IPS DF 6.9 (cell line): ENCODE results near the gene FLRT2.

Experiments
- DNase-seq: peaks from one replicate; pipeline ENCODE4 v3.0.0-alpha.2; 2013; ENCODE audit warnings: low read depth, low spot score
- H3K27ac ChIP-seq: one replicate; pipeline ENCODE4 v1.5.1; 2013; ENCODE audit warnings: low read length, control low read depth
- H3K27me3 ChIP-seq: 2 replicates; pipeline ENCODE4 v1.6.1; 2013; ENCODE audit warnings: mild to moderate bottlenecking, low read length; ENCODE audit not compliant: control insufficient read depth, insufficient read depth
- H3K36me3 ChIP-seq: 2 replicates; pipeline ENCODE4 v1.6.1; 2013; ENCODE audit warnings: low read length; ENCODE audit not compliant: control insufficient read depth, insufficient read depth
- H3K4me1 ChIP-seq: 2 replicates; pipeline ENCODE4 v1.6.1; 2013; ENCODE audit warnings: low read length; ENCODE audit not compliant: control insufficient read depth, insufficient read depth
- H3K4me3 ChIP-seq: 2 replicates; pipeline ENCODE4 v1.5.1; 2013; ENCODE audit warnings: mild to moderate bottlenecking, low read length
- H3K9me3 ChIP-seq: 2 replicates; pipeline ENCODE4 v1.6.1; 2013; ENCODE audit warnings: low read length, inconsistent platforms; ENCODE audit not compliant: control insufficient read depth, insufficient read depth
- WGBS: extraction: QIAGEN DNeasy Blood & Tissue Kit; methylation state at CpG from one replicate; pipeline ENCODE4 v1.1.7; 2013; ENCODE audit warnings: mixed read lengths, missing lambda C conversion rate; ENCODE audit not compliant: insufficient read length, insufficient coverage; 5-methylcytosine and 5-hydroxymethylcytosine counted together

FLRT2 gene

DNA sequence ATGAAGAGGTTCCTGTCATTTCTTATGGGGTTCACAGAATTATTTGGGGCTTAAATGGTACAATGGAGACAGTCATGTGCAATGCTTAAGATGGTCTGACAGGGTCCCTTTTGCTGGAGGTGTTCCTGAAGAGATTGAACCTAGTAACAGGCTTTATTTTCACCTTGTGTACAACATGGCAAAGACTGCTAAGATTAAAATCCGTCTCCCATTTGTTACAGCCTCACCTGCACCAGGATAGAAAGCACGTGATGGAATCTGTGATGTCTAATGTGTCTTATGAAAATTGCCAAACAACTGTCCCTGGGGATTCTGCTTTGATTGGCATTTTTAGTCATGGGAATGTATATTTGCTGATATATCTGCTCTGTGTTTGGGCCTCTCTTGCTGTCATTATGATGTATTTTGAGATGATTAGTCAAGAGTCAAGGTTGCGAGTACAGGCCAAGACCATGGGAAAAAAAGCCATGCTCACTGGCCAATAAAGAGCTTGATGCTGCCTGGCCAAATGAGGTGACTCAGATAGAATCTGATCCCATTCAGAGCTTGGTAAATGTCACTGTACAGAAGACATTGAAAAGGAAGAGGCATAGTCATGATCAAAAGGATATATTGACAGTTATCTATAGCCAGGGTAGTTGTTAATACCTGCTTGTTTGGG, 96.1 kb downstream of the FLRT2 start:
- Histone ChIP-seq H3K4me1 (no peaks in the 10 kb centered on the region), H3K27ac (no peak overlapping the region), H3K9me3 (no peaks in the 10 kb centered on the region), H3K27me3 (no peaks in the 10 kb centered on the region), H3K36me3 (no peaks in the 10 kb centered on the region), H3K4me3 (no peak overlapping the region)
- no peak for DNase-seq
- WGBS: no CpG with 5 or more reads among the region's 3 CpGs

GRCh38 chr14:85634205-85634604, 104.3 kb downstream of the FLRT2 start:
- H3K4me1 ChIP-seq: no peaks in the 10 kb centered on the region
- no peaks in the 10 kb centered on the region for H3K36me3 ChIP-seq
- no peak overlapping the region for H3K27ac ChIP-seq
- no peak overlapping the region for H3K4me3 ChIP-seq
- no peak for DNase-seq
- H3K9me3 ChIP-seq: no peaks in the 10 kb centered on the region
- H3K27me3 ChIP-seq: no peaks in the 10 kb centered on the region

GRCh38 chr14:85644211-85644610, 114.3 kb downstream of the FLRT2 start:
- no CpG with 5 or more reads among the region's 2 CpGs for WGBS
- Histone ChIP-seq H3K9me3 (no peaks in the 10 kb centered on the region), H3K36me3 (no peaks in the 10 kb centered on the region)

DNA sequence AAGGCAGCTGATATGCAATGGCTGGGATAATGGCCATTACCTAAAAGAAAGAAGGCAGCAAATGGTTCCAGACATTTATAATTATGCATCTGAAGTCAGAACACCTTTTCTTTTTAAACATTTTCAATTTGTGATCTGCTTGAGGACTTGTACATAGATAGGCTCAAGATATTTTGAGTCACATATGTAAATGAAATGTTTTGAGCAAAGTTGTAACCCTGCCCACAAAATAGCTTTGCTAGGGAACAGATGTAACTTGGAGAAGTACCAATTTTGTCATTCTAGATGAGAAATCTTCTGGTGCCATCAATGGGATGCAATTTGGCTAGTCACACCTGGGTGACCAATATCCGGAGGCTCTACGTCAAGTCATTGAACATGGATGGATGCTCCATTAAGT, 123.1 kb downstream of the FLRT2 start:
- Histone ChIP-seq H3K4me3 (no peak overlapping the region), H3K4me1 (no peaks in the 10 kb centered on the region), H3K9me3 (no peaks in the 10 kb centered on the region), H3K27ac (no peak overlapping the region), H3K27me3 (no peaks in the 10 kb centered on the region), H3K36me3 (no peaks in the 10 kb centered on the region)
- DNase-seq: no peak
- WGBS: no CpG with 5 or more reads among the region's 2 CpGs

More at GRCh38 chr14:85644211-85644610, 114.3 kb downstream of the FLRT2 start:
- no peaks in the 10 kb centered on the region for H3K27me3 ChIP-seq
- no peak overlapping the region for H3K4me3 ChIP-seq
- no peak for DNase-seq
- no peak overlapping the region for H3K27ac ChIP-seq
- no peaks in the 10 kb centered on the region for H3K4me1 ChIP-seq

DNA sequence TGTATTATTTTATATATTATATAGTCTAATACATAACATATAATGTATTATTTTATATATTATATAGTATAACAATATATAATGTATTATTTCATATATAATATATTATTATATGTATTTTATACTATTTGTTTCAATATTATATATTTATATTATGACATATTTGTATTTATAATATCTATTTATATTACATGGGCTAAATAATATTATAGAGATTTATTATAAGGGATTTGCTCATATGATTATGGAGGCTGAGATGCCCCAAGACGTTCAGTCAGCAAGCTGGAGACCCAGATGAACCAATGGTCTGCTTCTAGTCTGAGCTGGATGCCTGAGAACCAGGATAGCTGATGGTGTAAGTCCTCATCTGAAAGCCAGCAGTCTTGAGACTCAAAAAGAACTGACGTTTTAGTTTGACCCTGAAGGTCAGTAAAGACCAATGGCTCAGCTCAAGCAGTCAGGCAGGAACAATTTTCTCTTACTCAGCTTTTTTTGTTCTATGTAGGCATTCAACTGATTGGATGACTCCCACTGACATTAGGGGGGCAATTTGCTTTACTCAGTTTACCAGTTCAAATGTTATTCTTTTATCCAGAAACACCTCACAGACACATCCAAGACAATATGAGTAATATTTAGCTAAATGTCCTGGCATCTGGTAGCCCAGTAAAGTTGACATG, 130.4 kb downstream of the FLRT2 start:
- Histone ChIP-seq H3K36me3 (no peaks in the 10 kb centered on the region), H3K4me3 (no peak overlapping the region), H3K4me1 (no peaks in the 10 kb centered on the region), H3K27me3 (no peaks in the 10 kb centered on the region), H3K27ac (no peak overlapping the region), H3K9me3 (no peaks in the 10 kb centered on the region)
- whole genome bisulfite sequencing: no CpG with 5 or more reads among the region's 2 CpGs
- no peak for DNase-seq

DNA sequence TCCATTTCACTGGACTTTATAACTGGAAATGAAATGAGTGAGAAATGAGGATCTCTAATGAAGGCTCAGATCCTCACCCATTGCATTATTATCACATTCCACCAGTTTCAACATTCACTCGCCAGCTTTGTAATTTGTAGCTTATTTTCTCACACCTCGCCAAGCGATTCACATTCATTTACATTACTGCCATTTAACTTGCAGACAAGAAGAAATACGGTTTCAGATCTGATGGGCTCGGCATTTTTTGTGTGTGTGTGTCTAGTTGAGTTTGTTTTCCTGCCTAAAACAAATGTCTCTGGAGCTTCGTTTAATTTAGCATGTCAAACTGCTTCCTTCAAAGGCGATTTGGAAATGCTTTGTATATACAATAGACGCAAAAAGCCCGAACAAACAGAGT, 132.2 kb downstream of the FLRT2 start:
- no peaks in the 10 kb centered on the region for H3K9me3 ChIP-seq
- H3K4me3 ChIP-seq: no peak overlapping the region
- WGBS: no CpG with 5 or more reads among the region's 9 CpGs
- no peak for DNase-seq
- no peak overlapping the region for H3K27ac ChIP-seq
- no peaks in the 10 kb centered on the region for H3K27me3 ChIP-seq
- H3K36me3 ChIP-seq: no peaks in the 10 kb centered on the region
- no peaks in the 10 kb centered on the region for H3K4me1 ChIP-seq

GRCh38 chr14:85663256-85663655, 133.3 kb downstream of the FLRT2 start:
- Histone ChIP-seq H3K36me3 (no peaks in the 10 kb centered on the region), H3K4me3 (no peak overlapping the region), H3K27ac (no peak overlapping the region), H3K9me3 (no peaks in the 10 kb centered on the region), H3K4me1 (no peaks in the 10 kb centered on the region), H3K27me3 (no peaks in the 10 kb centered on the region)
- no CpG with 5 or more reads among the region's 2 CpGs for WGBS
- DNase-seq: no peak

DNA sequence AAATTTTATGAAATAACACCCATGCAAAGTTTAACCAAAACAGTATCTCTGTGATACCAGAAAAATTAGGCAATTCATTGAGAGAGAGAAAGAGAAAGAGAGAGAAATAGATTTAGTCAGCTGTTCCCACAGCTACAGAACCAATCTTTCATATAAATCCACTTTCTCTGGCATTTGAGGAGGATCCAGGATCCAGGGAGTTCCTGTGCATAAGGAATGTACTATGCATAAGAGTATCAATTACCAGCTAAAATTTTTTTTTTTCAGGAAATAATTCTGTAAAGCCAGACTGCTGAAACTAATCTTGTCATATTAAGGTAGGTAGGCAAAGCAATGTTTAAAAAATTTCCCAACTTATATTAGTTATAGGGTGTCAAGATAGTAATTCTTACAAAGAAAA, 133.7 kb downstream of the FLRT2 start:
- Histone ChIP-seq H3K4me1 (no peaks in the 10 kb centered on the region), H3K27ac (no peak overlapping the region)
- DNase-seq: no peak

DNA sequence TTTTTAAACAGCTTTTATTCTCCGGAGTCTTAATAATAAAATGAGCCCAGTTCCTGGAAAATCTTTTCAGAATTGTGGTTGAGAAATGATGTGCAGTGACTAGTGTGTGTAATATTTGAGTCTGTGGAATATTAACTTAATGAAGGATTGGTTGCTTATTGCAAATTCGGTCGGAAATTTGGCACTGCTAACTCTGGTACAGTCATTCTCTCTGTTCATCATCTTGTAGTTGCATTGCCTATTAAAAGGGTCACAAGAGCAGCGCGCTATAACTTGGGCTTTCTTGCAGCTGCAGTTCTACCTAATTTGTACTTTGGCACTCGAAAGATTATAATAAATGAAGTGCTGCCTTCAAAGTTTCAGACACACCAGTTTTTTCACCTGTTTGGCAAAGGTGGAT, 146.0 kb downstream of the FLRT2 start:
- Histone ChIP-seq H3K27ac (no peak overlapping the region), H3K27me3 (no peaks in the 10 kb centered on the region), H3K36me3 (no peaks in the 10 kb centered on the region), H3K9me3 (no peaks in the 10 kb centered on the region), H3K4me3 (no peak overlapping the region), H3K4me1 (no peaks in the 10 kb centered on the region)
- WGBS: no CpG with 5 or more reads among the region's 6 CpGs
- no peak for DNase-seq

More for the DNA sequence above, 133.7 kb downstream of the FLRT2 start:
- Histone ChIP-seq H3K9me3 (no peaks in the 10 kb centered on the region), H3K4me3 (no peak overlapping the region), H3K36me3 (no peaks in the 10 kb centered on the region), H3K27me3 (no peaks in the 10 kb centered on the region)

GRCh38 chr14:85686908-85687307, 157.0 kb downstream of the FLRT2 start:
- H3K27ac ChIP-seq: no peak overlapping the region
- no peaks in the 10 kb centered on the region for H3K36me3 ChIP-seq
- no peak for DNase-seq
- WGBS: no CpG with 5 or more reads among the region's 1 CpG
- no peak overlapping the region for H3K4me3 ChIP-seq
- no peaks in the 10 kb centered on the region for H3K4me1 ChIP-seq
- H3K27me3 ChIP-seq: no peaks in the 10 kb centered on the region
- H3K9me3 ChIP-seq: no peaks in the 10 kb centered on the region

- WGBS: no CpG with 5 or more reads among the region's 1 CpG
- H3K27me3 ChIP-seq: no peaks in the 10 kb centered on the region
- no peaks in the 10 kb centered on the region for H3K4me1 ChIP-seq
- no peaks in the 10 kb centered on the region for H3K9me3 ChIP-seq
- no peak for DNase-seq
- H3K36me3 ChIP-seq: no peaks in the 10 kb centered on the region
- no peak overlapping the region for H3K27ac ChIP-seq
- H3K4me3 ChIP-seq: no peak overlapping the region
Observed at GRCh38 chr14:85687456-85687855, 157.5 kb downstream of the FLRT2 start.
